ENCODE measurements around the gene SH3GLB2.
"Not testable (repeated sequence)": the region's sequence is repeated elsewhere in the genome, so short reads cannot be mapped to it uniquely, and the experiment has no call there.

The SH3GLB2 gene

GRCh38 chr9:129022037-129022436 lies 6.1 kb downstream of the SH3GLB2 start:
- no peak for DNase-seq (ENCODE audit: low spot score)
- FAIRE-seq = no peak

- FAIRE-seq (no peak), DNase-seq (ENCODE audit: low spot score) (no peak)
Measured at GRCh38 chr9:129021091-129021490, 7.0 kb downstream of the SH3GLB2 start.

- FAIRE-seq (no peak), DNase-seq (ENCODE audit: low spot score) (no peak)
Measured at GRCh38 chr9:129014608-129015007, 13.5 kb downstream of the SH3GLB2 start.

GRCh38 chr9:129014124-129014523 lies 14.0 kb downstream of the SH3GLB2 start:
- no peak for DNase-seq (ENCODE audit: low spot score)
- FAIRE-seq = no peak

GRCh38 chr9:129013674-129014073 lies 14.5 kb downstream of the SH3GLB2 start:
- no peak for FAIRE-seq
- DNase-seq (ENCODE audit: low spot score) = no peak

- DNase-seq (ENCODE audit: low spot score) = no peak
Measured at GRCh38 chr9:129012893-129013448, 15.2 kb downstream of the SH3GLB2 start.

GRCh38 chr9:129012343-129012742 lies 15.8 kb downstream of the SH3GLB2 start:
- FAIRE-seq (no peak), DNase-seq (ENCODE audit: low spot score) (no peak)

More at GRCh38 chr9:129012893-129013448, 15.2 kb downstream of the SH3GLB2 start:
- FAIRE-seq = no peak

- no peak for FAIRE-seq
- no peak for DNase-seq (ENCODE audit: low spot score)
Measured at GRCh38 chr9:129011761-129012181, 16.4 kb downstream of the SH3GLB2 start.

GRCh38 chr9:129011170-129011569 lies 17.0 kb downstream of the SH3GLB2 start:
- FAIRE-seq = no peak
- DNase-seq (ENCODE audit: low spot score) = no peak

- FAIRE-seq (no peak), DNase-seq (ENCODE audit: low spot score) (no peak)
Measured at GRCh38 chr9:129010267-129010975, 17.7 kb downstream of the SH3GLB2 start.

GRCh38 chr9:129009584-129010141 lies 18.5 kb downstream of the SH3GLB2 start:
- DNase-seq (ENCODE audit: low spot score) (no peak), FAIRE-seq (no peak)

GRCh38 chr9:129008986-129009583 lies 19.0 kb downstream of the SH3GLB2 start:
- DNase-seq (ENCODE audit: low spot score) = no peak
- FAIRE-seq = no peak

- FAIRE-seq = no peak
- DNase-seq (ENCODE audit: low spot score) = no peak
Measured at GRCh38 chr9:129008469-129008965, 19.6 kb downstream of the SH3GLB2 start.

- FAIRE-seq (no peak), DNase-seq (ENCODE audit: low spot score) (no peak)
Measured at GRCh38 chr9:129007766-129008468, 20.2 kb downstream of the SH3GLB2 start.

- no peak for DNase-seq (ENCODE audit: low spot score)
- FAIRE-seq = no peak
Measured at GRCh38 chr9:129007035-129007765, 20.9 kb downstream of the SH3GLB2 start.

- DNase-seq (ENCODE audit: low spot score) (peak; percentile 65), FAIRE-seq (no peak)
Measured at GRCh38 chr9:129006328-129007034, 21.6 kb downstream of the SH3GLB2 start.

GRCh38 chr9:129005336-129005997 lies 22.7 kb downstream of the SH3GLB2 start:
- FAIRE-seq (no peak), DNase-seq (ENCODE audit: low spot score) (no peak)

GRCh38 chr9:129004173-129004572 lies 24.0 kb downstream of the SH3GLB2 start:
- not testable (repeated sequence) for FAIRE-seq; DNase-seq (ENCODE audit: low spot score)

- FAIRE-seq (no peak), DNase-seq (ENCODE audit: low spot score) (no peak)
Measured at GRCh38 chr9:129002992-129003391, 25.1 kb downstream of the SH3GLB2 start.
